HepG2 (cell line): ENCODE data around the gene DNAJB11. TPM values are rescaled to one million over a fixed set of nuclear protein-coding genes. Genes with fewer than 3 reads are reported as not detected.

Source experiments
- ARID4A ChIP-seq: sonication (generic); formaldehyde crosslinking; IDR thresholded peaks from 2 replicates; pipeline ENCODE4 v1.5.0; 2020; ENCODE audit warnings: mild to moderate bottlenecking, missing genetic modification reagents, borderline replicate concordance
- BRCA1 ChIP-seq: sonication (generic); formaldehyde crosslinking; IDR thresholded peaks from 2 replicates; pipeline ENCODE4 v1.4.0; 2020; ENCODE audit warnings: missing genetic modification reagents
- CSRNP1 ChIP-seq: sonication (generic); formaldehyde crosslinking; IDR thresholded peaks from 2 replicates; pipeline ENCODE4 v1.8.1; 2023; ENCODE audit warnings: mild to moderate bottlenecking, missing genetic modification reagents
- DZIP1 ChIP-seq: sonication (generic); formaldehyde crosslinking; IDR thresholded peaks from 2 replicates; pipeline ENCODE4 v1.5.0; 2020; ENCODE audit warnings: mild to moderate bottlenecking, missing genetic modification reagents
- FLYWCH1 ChIP-seq: sonication (generic); formaldehyde crosslinking; IDR thresholded peaks from 2 replicates; pipeline ENCODE4 v1.8.1; 2023; ENCODE audit warnings: mild to moderate bottlenecking, missing genetic modification reagents
- HNF4A ChIP-seq: sonication (generic); formaldehyde crosslinking; IDR thresholded peaks from 2 replicates; pipeline ENCODE4 v1.4.0; 2020; ENCODE audit warnings: missing genetic modification reagents
- POLR2AphosphoS2 ChIP-seq: IDR thresholded peaks from 2 replicates; pipeline ENCODE4 v1.6.1; 2011; ENCODE audit warnings: low read depth, low read length, improper control_type of control experiment
- REXO4 ChIP-seq: sonication (generic); formaldehyde crosslinking; IDR thresholded peaks from 2 replicates; pipeline ENCODE4 v1.8.0; 2022; ENCODE audit warnings: missing genetic modification reagents, mild to moderate bottlenecking, borderline replicate concordance
- TSC22D2 ChIP-seq: sonication (generic); formaldehyde crosslinking; IDR thresholded peaks from 2 replicates; pipeline ENCODE4 v1.5.1; 2020; ENCODE audit warnings: missing genetic modification reagents, mild to moderate bottlenecking, borderline replicate concordance
- ZNF549 ChIP-seq: sonication (generic); formaldehyde crosslinking; IDR thresholded peaks from 2 replicates; pipeline ENCODE4 v1.5.0; 2020; ENCODE audit warnings: missing genetic modification reagents
- polyA plus RNA-seq, 8 experiments: library from polyadenylated mRNA; depleted of rRNA in 3 of 8; stranded (reverse) in 7 of 8; unstranded in 1 of 8; fragments of >200 nt; fragmentation: Illumina TruSeq in 4 of 8; extraction: Trizol in 4 of 8; gene quantifications; 2 replicates each; pipeline versions ENCODE4 v1.2.1 to v1.2.3, GENCODE V29; 2011 to 2016; ENCODE audit warnings: low read depth in 4 of 8, missing spikeins in 1 of 8, mixed read lengths in 1 of 8; ENCODE audit not compliant: insufficient read depth in 1 of 8
- total RNA-seq, 5 experiments: library from RNA; depleted of rRNA; stranded (reverse); fragments of >200 nt; fragmentation: Illumina TruSeq; extraction: Trizol; gene quantifications; 2 replicates each; pipeline ENCODE4 v1.2.3, GENCODE V29; 2016; ENCODE audit warnings: low read depth in 1 of 5
- TF ChIP-seq, protein P1 (sequence below): sonication (generic); formaldehyde crosslinking; IDR thresholded peaks from 2 replicates; pipeline ENCODE4; 2020; ENCODE audit warnings: missing genetic modification reagents, mild to moderate bottlenecking, borderline replicate concordance
- TF ChIP-seq, protein P2 (sequence below): sonication (generic); formaldehyde crosslinking; conservative IDR thresholded peaks from 2 replicates; pipeline ENCODE4 v1.4.0; 2020; ENCODE audit warnings: missing genetic modification reagents

The DNAJB11 gene
- total and polyA plus RNA-seq, 2 of the 13 experiments (the other 11 are each of a cell fraction or from before 2014, with no cell fraction given) = 41.0 to 132 TPM

- TF ChIP-seq CSRNP1 (CRISPR knock-in tag) (no peak; the same call in 1 of the 2 replicates), HNF4A (0 out of 2 replicates have a peak, but pooled peaks have one; percentile 15), ZNF549 (no peak), REXO4 (CRISPR knock-in tag) (no peak), ARID4A (CRISPR knock-in tag) (peak; percentile 86; the same call in 1 of the 2 replicates), BRCA1 (CRISPR knock-in tag) (no peak), TSC22D2 (CRISPR knock-in tag) (no peak; the same call in 1 of the 2 replicates), POLR2AphosphoS2 (no peak), DZIP1 (CRISPR knock-in tag) (no peak), FLYWCH1 (CRISPR knock-in tag) (no peak)
- TF ChIP-seq, protein P1, sequence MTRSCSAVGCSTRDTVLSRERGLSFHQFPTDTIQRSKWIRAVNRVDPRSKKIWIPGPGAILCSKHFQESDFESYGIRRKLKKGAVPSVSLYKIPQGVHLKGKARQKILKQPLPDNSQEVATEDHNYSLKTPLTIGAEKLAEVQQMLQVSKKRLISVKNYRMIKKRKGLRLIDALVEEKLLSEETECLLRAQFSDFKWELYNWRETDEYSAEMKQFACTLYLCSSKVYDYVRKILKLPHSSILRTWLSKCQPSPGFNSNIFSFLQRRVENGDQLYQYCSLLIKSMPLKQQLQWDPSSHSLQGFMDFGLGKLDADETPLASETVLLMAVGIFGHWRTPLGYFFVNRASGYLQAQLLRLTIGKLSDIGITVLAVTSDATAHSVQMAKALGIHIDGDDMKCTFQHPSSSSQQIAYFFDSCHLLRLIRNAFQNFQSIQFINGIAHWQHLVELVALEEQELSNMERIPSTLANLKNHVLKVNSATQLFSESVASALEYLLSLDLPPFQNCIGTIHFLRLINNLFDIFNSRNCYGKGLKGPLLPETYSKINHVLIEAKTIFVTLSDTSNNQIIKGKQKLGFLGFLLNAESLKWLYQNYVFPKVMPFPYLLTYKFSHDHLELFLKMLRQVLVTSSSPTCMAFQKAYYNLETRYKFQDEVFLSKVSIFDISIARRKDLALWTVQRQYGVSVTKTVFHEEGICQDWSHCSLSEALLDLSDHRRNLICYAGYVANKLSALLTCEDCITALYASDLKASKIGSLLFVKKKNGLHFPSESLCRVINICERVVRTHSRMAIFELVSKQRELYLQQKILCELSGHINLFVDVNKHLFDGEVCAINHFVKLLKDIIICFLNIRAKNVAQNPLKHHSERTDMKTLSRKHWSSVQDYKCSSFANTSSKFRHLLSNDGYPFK (CRISPR knock-in tag) = no peak
- TF ChIP-seq, protein P2, sequence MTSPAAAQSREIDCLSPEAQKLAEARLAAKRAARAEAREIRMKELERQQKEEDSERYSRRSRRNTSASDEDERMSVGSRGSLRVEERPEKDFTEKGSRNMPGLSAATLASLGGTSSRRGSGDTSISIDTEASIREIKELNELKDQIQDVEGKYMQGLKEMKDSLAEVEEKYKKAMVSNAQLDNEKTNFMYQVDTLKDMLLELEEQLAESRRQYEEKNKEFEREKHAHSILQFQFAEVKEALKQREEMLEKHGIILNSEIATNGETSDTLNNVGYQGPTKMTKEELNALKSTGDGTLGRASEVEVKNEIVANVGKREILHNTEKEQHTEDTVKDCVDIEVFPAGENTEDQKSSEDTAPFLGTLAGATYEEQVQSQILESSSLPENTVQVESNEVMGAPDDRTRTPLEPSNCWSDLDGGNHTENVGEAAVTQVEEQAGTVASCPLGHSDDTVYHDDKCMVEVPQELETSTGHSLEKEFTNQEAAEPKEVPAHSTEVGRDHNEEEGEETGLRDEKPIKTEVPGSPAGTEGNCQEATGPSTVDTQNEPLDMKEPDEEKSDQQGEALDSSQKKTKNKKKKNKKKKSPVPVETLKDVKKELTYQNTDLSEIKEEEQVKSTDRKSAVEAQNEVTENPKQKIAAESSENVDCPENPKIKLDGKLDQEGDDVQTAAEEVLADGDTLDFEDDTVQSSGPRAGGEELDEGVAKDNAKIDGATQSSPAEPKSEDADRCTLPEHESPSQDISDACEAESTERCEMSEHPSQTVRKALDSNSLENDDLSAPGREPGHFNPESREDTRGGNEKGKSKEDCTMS (CRISPR knock-in tag) = no peak
These were observed at the start of gene DNAJB11 (continued) for GRCh38 chr3:186570096-186570940.
